Fibroblast of peridontal ligament (primary cell): Measurements from ENCODE around the gene NCKAP5.

Source experiments
- DNase-seq: peaks from one replicate; pipeline ENCODE4 v3.0.0-alpha.2; 2010; ENCODE audit errors: extremely low read depth

Gene NCKAP5

GRCh38 chr2:132883430-132883829 is 684.8 kb downstream of the NCKAP5 start:
- DNase-seq, result no peak

- no peak for DNase-seq
Measured at GRCh38 chr2:132881546-132881945, 686.7 kb downstream of the NCKAP5 start.

- DNase-seq, result no peak
Measured at GRCh38 chr2:132877923-132878322, 690.3 kb downstream of the NCKAP5 start.

GRCh38 chr2:132876745-132877391 is 691.4 kb downstream of the NCKAP5 start:
- no peak for DNase-seq

GRCh38 chr2:132875193-132875592 is 693.1 kb downstream of the NCKAP5 start:
- DNase-seq, result no peak

GRCh38 chr2:132873738-132874137 is 694.5 kb downstream of the NCKAP5 start:
- no peak for DNase-seq

- no peak for DNase-seq
Measured at GRCh38 chr2:132871831-132872230, 696.4 kb downstream of the NCKAP5 start.

GRCh38 chr2:132863961-132864360 is 704.3 kb downstream of the NCKAP5 start:
- no peak for DNase-seq

GRCh38 chr2:132860220-132860619 is 708.0 kb downstream of the NCKAP5 start:
- DNase-seq, result no peak

GRCh38 chr2:132859590-132859989 is 708.7 kb downstream of the NCKAP5 start:
- DNase-seq, result no peak

GRCh38 chr2:132857319-132857718 is 710.9 kb downstream of the NCKAP5 start:
- no peak for DNase-seq

GRCh38 chr2:132850688-132851087 is 717.6 kb downstream of the NCKAP5 start:
- DNase-seq, result no peak

GRCh38 chr2:132849118-132849517 is 719.1 kb downstream of the NCKAP5 start:
- DNase-seq, result peak; percentile 91

- no peak for DNase-seq
Measured at GRCh38 chr2:132845339-132845738, 722.9 kb downstream of the NCKAP5 start.

GRCh38 chr2:132844585-132844984 is 723.7 kb downstream of the NCKAP5 start:
- no peak for DNase-seq

GRCh38 chr2:132837769-132838168 is 730.5 kb downstream of the NCKAP5 start:
- no peak for DNase-seq

- no peak for DNase-seq
Measured at GRCh38 chr2:132830321-132830827, 737.9 kb downstream of the NCKAP5 start.

- DNase-seq, result no peak
Measured at GRCh38 chr2:132825601-132826000, 742.7 kb downstream of the NCKAP5 start.

- peak; percentile 35 for DNase-seq
Measured at GRCh38 chr2:132824716-132825115, 743.5 kb downstream of the NCKAP5 start.

GRCh38 chr2:132816234-132816633 is 752.0 kb downstream of the NCKAP5 start:
- DNase-seq, result no peak

- DNase-seq, result peak; percentile 98
Measured at GRCh38 chr2:132815516-132815915, 752.7 kb downstream of the NCKAP5 start.

GRCh38 chr2:132814651-132815050 is 753.6 kb downstream of the NCKAP5 start:
- DNase-seq, result no peak

- no peak for DNase-seq
Measured at GRCh38 chr2:132813422-132813821, 754.8 kb downstream of the NCKAP5 start.
